Activated T-cell treated with anti-CD3 and anti-CD28 coated beads, Interleukin-2, amount 50 U/mL, for 4 hours (primary cell): ENCODE results near the gene CDC37. TPM values are rescaled to one million over a fixed set of nuclear protein-coding genes. Genes with fewer than 3 reads are reported as not detected.
A peak's percentile ranks its signal among the peaks of the same experiment; 100 is the strongest.

Experiments
- ATAC-seq, 2 donors: fragments of 200-7000 bp; cut with Tn5 transposase; one replicate each; pipeline ENCODE4 v1.10.0; 2021
- DNase-seq: peaks from one replicate; pipeline ENCODE4 v3.0.0-alpha.2; 2020
- H3K27me3 Mint-ChIP-seq: one replicate; pipeline ENCODE4 v1.8.0; 2021; ENCODE audit warnings: low read depth, mixed read lengths
- H3K36me3 Mint-ChIP-seq: one replicate; pipeline ENCODE4 v1.8.0; 2022; ENCODE audit warnings: mixed read lengths; ENCODE audit not compliant: insufficient read depth
- H3K4me1 Mint-ChIP-seq: one replicate; pipeline ENCODE4 v1.8.0; 2021; ENCODE audit warnings: low read depth, mixed read lengths
- H3K4me3 Mint-ChIP-seq: one replicate; pipeline ENCODE4 v1.8.0; 2021; ENCODE audit warnings: mild to moderate bottlenecking, moderate library complexity, mixed read lengths
- H3K9me3 Mint-ChIP-seq: one replicate; pipeline ENCODE4 v1.8.0; 2021; ENCODE audit warnings: mixed read lengths
- total RNA-seq, 3 donors: library from RNA; stranded (reverse); gene quantifications; one replicate each; pipeline ENCODE4 v1.2.1, GENCODE V29; 2021

The CDC37 gene
- total RNA-seq, 3 donors from 2014 or later: 298 to 311 (median 303) TPM

GRCh38 chr19:10424011-10424637, 20.8 kb upstream of the CDC37 start:
- Mint-ChIP-seq H3K27me3 (peaks cover 42% of the 10 kb centered on the region), H3K4me1 (peaks cover 67% of the 10 kb centered on the region), H3K4me3 (peak overlapping the region; percentile 73), H3K9me3 (no peaks in the 10 kb centered on the region), H3K36me3 (no peaks in the 10 kb centered on the region)
- peak; percentile 19 to 35 for ATAC-seq
- DNase-seq: peak; percentile 61

GRCh38 chr19:10422846-10423245, 19.5 kb upstream of the CDC37 start:
- H3K9me3 Mint-ChIP-seq: no peaks in the 10 kb centered on the region

GRCh38 chr19:10422046-10422461, 18.7 kb upstream of the CDC37 start:
- Mint-ChIP-seq H3K27me3 (peaks cover 48% of the 10 kb centered on the region), H3K9me3 (no peaks in the 10 kb centered on the region), H3K36me3 (no peaks in the 10 kb centered on the region), H3K4me3 (peak overlapping the region; percentile 63), H3K4me1 (peaks cover 58% of the 10 kb centered on the region)
- DNase-seq (no peak), ATAC-seq (no peak)

More at GRCh38 chr19:10422846-10423245, 19.5 kb upstream of the CDC37 start:
- Mint-ChIP-seq H3K27me3 (peaks cover 44% of the 10 kb centered on the region), H3K36me3 (no peaks in the 10 kb centered on the region), H3K4me3 (no peak overlapping the region), H3K4me1 (peaks cover 65% of the 10 kb centered on the region)
- DNase-seq: no peak
- ATAC-seq: no peak

GRCh38 chr19:10421240-10422045, 18.1 kb upstream of the CDC37 start:
- ATAC-seq (no peak), DNase-seq (no peak)
- Mint-ChIP-seq H3K4me1 (peaks cover 60% of the 10 kb centered on the region), H3K36me3 (no peaks in the 10 kb centered on the region), H3K4me3 (peak overlapping the region; percentile 63), H3K27me3 (peaks cover 53% of the 10 kb centered on the region), H3K9me3 (no peaks in the 10 kb centered on the region)

- H3K4me3 Mint-ChIP-seq: peak within 1 kb of the TSS; percentile 82
- peaks cover 62% of the 10 kb centered on the region for H3K4me1 Mint-ChIP-seq
- no peaks in the 10 kb centered on the region for H3K9me3 Mint-ChIP-seq
- ATAC-seq (peak in 1 of 2 donors; percentile 15), DNase-seq (peak; percentile 38)
- peaks cover 53% of the 10 kb centered on the region for H3K27me3 Mint-ChIP-seq
- no peaks in the 10 kb centered on the region for H3K36me3 Mint-ChIP-seq
These were observed 17.3 kb upstream of the CDC37 start, which contains the start of gene PDE4A for GRCh38 chr19:10420444-10421239. TSS of gene PDE4A (plus strand) at chr19:10420538. CDS start at chr19:10420765, 227 bp downstream.

- Mint-ChIP-seq H3K9me3 (no peaks in the 10 kb centered on the region), H3K27me3 (peaks cover 48% of the 10 kb centered on the region), H3K4me3 (peak overlapping the region; percentile 82), H3K4me1 (peaks cover 56% of the 10 kb centered on the region), H3K36me3 (no peaks in the 10 kb centered on the region)
- DNase-seq (no peak), ATAC-seq (peak; percentile 16 to 29)
These were observed 16.5 kb upstream of the CDC37 start for GRCh38 chr19:10419646-10420443.

- DNase-seq: peak; percentile 55
These were observed 15.9 kb upstream of the CDC37 start for GRCh38 chr19:10419200-10419645.

GRCh38 chr19:10418485-10419199, 15.3 kb upstream of the CDC37 start:
- Mint-ChIP-seq H3K4me1 (peaks cover 48% of the 10 kb centered on the region), H3K9me3 (no peaks in the 10 kb centered on the region), H3K36me3 (no peaks in the 10 kb centered on the region), H3K4me3 (peak overlapping the region; percentile 54), H3K27me3 (peaks cover 46% of the 10 kb centered on the region)
- DNase-seq (no peak), ATAC-seq (no peak)

More at GRCh38 chr19:10419200-10419645, 15.9 kb upstream of the CDC37 start:
- H3K36me3 Mint-ChIP-seq: no peaks in the 10 kb centered on the region
- ATAC-seq: peak; percentile 9 to 10
- peaks cover 46% of the 10 kb centered on the region for H3K27me3 Mint-ChIP-seq
- H3K4me3 Mint-ChIP-seq: peak overlapping the region; percentile 82
- H3K9me3 Mint-ChIP-seq: no peaks in the 10 kb centered on the region
- peaks cover 51% of the 10 kb centered on the region for H3K4me1 Mint-ChIP-seq

- H3K4me3 Mint-ChIP-seq: peak overlapping the region; percentile 54
- ATAC-seq (no peak), DNase-seq (no peak)
- H3K27me3 Mint-ChIP-seq: peaks cover 43% of the 10 kb centered on the region
- no peaks in the 10 kb centered on the region for H3K9me3 Mint-ChIP-seq
- H3K4me1 Mint-ChIP-seq: peaks cover 47% of the 10 kb centered on the region
- H3K36me3 Mint-ChIP-seq: no peaks in the 10 kb centered on the region
These were observed 14.8 kb upstream of the CDC37 start for GRCh38 chr19:10418235-10418484.

- H3K4me3 Mint-ChIP-seq: peak overlapping the region; percentile 54
- no peak for ATAC-seq
- peaks cover 49% of the 10 kb centered on the region for H3K4me1 Mint-ChIP-seq
- H3K9me3 Mint-ChIP-seq: no peaks in the 10 kb centered on the region
- H3K36me3 Mint-ChIP-seq: no peaks in the 10 kb centered on the region
- no peak for DNase-seq
- peaks cover 43% of the 10 kb centered on the region for H3K27me3 Mint-ChIP-seq
These were observed 14.3 kb upstream of the CDC37 start for GRCh38 chr19:10417541-10418234.

- ATAC-seq (peak; percentile 52 to 59), DNase-seq (peak; percentile 95)
- Mint-ChIP-seq H3K4me3 (peak overlapping the region; percentile 71), H3K36me3 (no peaks in the 10 kb centered on the region), H3K9me3 (no peaks in the 10 kb centered on the region), H3K27me3 (peaks cover 36% of the 10 kb centered on the region), H3K4me1 (peaks cover 51% of the 10 kb centered on the region)
These were observed 13.3 kb upstream of the CDC37 start for GRCh38 chr19:10416380-10417257.

- Mint-ChIP-seq H3K27me3 (peaks cover 30% of the 10 kb centered on the region), H3K9me3 (no peaks in the 10 kb centered on the region), H3K4me3 (peak overlapping the region; percentile 71), H3K36me3 (no peaks in the 10 kb centered on the region), H3K4me1 (peaks cover 50% of the 10 kb centered on the region)
- no peak for ATAC-seq
- no peak for DNase-seq
These were observed 12.7 kb upstream of the CDC37 start for GRCh38 chr19:10416083-10416379.
